HTR-8/SVneo (cell line): ENCODE measurements around the gene BABAM2.
"Not testable (repeated sequence)": the region's sequence is repeated elsewhere in the genome, so short reads cannot be mapped to it uniquely, and the experiment has no call there.

ENCODE experiments used
- DNase-seq: peaks from one replicate; pipeline ENCODE4 v3.0.0; 2011; ENCODE audit warnings: low spot score, mixed read lengths; ENCODE audit not compliant: insufficient read length
- FAIRE-seq: peaks from 2 replicates; lab custom pipeline; 2011; peaks lifted over from hg19 to GRCh38; lab: Jason Lieb, UNC

Gene BABAM2

GRCh38 chr2:28253543-28253942 is 363.0 kb downstream of the BABAM2 start:
- FAIRE-seq (no peak), DNase-seq (no peak)

GRCh38 chr2:28255231-28255630 is 364.7 kb downstream of the BABAM2 start:
- not testable (repeated sequence) for DNase-seq, FAIRE-seq

- no peak for FAIRE-seq
Measured at GRCh38 chr2:28257182-28257581, 366.7 kb downstream of the BABAM2 start.

GRCh38 chr2:28259226-28259625 is 368.7 kb downstream of the BABAM2 start:
- not testable (repeated sequence) for FAIRE-seq, DNase-seq

More at GRCh38 chr2:28257182-28257581, 366.7 kb downstream of the BABAM2 start:
- DNase-seq: no peak

- FAIRE-seq (peak; percentile 62), DNase-seq (no peak)
Measured at GRCh38 chr2:28263690-28264089, 373.2 kb downstream of the BABAM2 start.

DNA sequence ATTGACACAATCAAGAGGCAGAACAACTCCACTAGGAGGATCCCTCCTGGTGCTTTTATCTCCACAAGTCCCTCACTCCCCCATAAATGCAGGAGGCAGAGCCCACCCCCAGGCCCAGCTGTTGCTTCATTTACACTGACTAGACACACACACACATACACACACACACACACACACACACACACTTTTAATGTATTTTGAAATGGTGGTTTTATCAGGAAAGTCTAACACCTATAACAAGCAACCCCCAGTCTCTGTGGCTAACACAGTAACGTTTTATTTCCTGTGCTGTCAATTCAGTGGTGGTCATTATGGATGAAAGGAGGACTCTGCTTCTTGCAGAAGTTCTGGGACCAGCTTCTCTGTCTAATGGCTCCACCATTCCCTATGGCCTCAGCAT is 376.8 kb downstream of the BABAM2 start:
- FAIRE-seq: no peak
- no peak for DNase-seq

GRCh38 chr2:28268386-28268785 is 377.9 kb downstream of the BABAM2 start:
- DNase-seq (no peak), FAIRE-seq (no peak)

GRCh38 chr2:28269019-28269784 is 378.7 kb downstream of the BABAM2 start:
- DNase-seq (peak; percentile 42), FAIRE-seq (peak; percentile 4)

DNA sequence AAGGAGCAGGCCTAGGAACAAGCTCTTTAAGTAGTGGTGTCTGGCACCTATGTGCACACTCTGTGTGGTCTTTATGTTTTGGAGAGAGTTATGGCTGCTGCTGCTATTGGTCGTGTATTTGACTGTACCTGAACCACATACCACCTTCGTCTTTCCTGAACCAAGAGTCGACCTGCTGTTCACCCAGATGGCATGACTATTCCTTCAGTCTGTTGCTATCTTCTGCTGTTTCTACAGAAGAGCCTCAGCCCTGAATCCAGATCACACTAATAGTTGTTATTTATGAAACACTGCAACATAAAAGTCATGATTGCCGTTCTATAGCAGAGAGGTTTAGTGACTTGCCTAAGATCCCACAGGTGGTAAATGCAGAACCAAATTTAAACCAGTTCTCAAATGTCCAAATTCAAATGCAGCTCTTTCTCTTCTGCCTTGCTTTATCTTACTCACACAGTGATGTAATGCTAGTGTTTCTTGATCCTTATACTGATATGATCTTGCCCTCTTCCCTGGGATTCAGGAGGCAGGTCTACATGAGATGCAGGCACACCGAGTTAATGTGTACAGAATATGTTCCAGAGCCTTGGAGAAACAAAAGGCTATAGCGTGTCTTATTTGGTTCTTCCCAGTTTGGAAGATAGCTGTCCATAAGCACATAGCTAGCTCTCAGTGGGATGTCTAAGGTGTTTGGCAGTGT is 380.1 kb downstream of the BABAM2 start:
- DNase-seq: no peak
- FAIRE-seq: no peak

GRCh38 chr2:28271231-28271918 is 380.8 kb downstream of the BABAM2 start:
- DNase-seq (no peak), FAIRE-seq (no peak)

DNA sequence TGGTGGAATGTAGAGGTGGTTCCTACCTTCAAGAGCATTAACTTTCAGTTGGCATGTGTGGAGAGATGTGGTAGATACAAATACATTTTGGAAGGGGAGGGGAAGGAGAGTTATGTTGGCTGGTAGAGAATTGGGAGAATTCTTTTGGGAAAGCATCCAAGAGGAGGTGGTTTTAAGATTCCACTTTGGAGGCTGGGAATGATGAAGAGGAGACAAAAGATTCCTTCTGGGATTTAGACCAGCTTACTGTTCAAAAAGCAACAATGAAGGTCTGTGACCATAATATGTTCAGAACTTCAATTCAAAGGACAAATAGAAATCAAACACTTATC is 381.4 kb downstream of the BABAM2 start:
- DNase-seq (no peak), FAIRE-seq (no peak)

DNA sequence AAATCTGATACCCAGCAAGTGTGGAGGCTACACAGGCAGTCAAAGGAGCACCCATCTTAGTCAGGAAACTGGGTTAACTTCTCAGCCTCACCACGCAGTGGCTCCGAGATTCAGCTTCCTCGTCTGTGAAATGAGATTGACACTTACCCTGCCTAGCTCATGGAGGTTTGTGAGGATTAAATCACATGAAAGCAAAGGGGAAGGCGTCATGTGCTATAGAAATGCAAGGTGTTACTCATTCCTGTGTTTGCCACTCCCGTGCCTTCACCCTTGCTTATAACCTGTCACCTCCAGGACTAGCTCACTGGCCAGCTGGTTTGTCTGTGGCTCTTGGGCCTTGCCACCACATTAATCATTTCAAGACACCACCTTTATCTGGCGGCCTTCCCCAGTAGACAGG is 383.2 kb downstream of the BABAM2 start:
- FAIRE-seq: peak; percentile 31
- DNase-seq: no peak

- DNase-seq (peak; percentile 81), FAIRE-seq (peak; percentile 33)
Measured at GRCh38 chr2:28274911-28275685, 384.6 kb downstream of the BABAM2 start.

DNA sequence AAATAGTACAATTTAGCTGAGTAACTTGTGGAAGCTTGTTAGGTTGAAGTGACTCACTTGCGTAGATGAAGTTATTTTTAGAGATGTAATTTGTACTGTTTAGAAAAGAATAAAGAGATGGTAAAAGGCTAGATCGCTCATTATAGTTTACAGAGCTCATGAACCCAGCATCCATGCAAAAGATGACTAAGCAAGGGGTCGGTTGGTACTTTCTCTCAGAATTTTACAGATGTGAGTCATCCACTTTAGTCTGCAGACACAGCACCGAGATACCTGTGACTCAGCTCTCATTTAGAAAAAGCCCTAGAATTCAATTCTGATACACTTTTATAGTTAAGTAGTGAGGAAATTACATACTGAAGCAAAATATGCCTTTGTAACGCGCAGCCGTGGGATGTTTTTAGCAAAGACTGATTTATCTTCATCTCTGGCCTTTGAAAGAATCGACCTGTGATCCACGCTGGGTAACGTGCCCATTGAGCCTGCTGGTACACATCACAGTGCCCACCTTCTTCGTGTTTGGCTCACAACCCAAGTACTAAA is 385.6 kb downstream of the BABAM2 start:
- FAIRE-seq (no peak), DNase-seq (peak; percentile 92)

- FAIRE-seq (no peak), DNase-seq (no peak)
Measured at GRCh38 chr2:28276807-28277206, 386.3 kb downstream of the BABAM2 start.

DNA sequence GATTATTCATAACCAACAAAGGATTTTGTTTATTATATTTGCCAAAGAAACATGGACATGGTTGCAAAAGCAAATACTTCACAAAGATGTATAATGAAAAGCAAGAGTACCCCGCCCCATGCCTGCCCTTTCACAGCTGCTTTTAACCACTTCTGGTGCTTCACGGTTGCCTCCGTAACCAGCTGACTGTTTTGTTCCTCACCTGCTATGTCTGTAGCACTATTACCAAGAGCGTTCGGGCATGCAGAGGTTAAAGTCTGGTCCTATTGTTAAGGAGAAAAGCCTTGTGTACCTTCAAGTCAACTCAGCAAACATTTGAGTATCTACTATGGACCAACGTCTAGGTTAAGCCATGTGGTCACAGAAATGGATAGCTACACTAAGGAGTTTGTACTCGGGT is 386.9 kb downstream of the BABAM2 start:
- DNase-seq (no peak), FAIRE-seq (no peak)

- FAIRE-seq: no peak
Measured at GRCh38 chr2:28279371-28279770, 388.8 kb downstream of the BABAM2 start.

DNA sequence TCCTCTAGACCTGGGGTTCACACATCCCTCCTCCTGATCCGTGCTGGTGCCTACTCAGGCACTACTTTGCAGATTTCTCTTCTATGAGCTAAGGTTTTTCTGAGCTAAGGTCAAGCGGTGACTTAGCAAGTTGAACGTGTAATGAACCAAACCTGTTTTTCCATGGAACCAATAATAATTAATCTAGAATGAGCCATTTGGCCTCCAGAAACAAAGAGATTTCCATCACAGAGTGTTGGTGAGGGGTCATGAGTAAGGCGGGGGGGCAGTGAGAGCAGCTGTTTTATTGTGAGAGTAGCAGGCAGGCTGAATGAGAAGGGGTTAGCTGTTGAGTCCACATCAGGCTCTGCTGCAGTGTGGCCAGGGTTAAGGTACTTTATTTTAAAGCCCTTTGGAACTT is 390.1 kb downstream of the BABAM2 start:
- FAIRE-seq: no peak
- no peak for DNase-seq

More at GRCh38 chr2:28279371-28279770, 388.8 kb downstream of the BABAM2 start:
- DNase-seq: no peak

GRCh38 chr2:28281739-28282138 is 391.2 kb downstream of the BABAM2 start:
- DNase-seq (no peak), FAIRE-seq (no peak)

DNA sequence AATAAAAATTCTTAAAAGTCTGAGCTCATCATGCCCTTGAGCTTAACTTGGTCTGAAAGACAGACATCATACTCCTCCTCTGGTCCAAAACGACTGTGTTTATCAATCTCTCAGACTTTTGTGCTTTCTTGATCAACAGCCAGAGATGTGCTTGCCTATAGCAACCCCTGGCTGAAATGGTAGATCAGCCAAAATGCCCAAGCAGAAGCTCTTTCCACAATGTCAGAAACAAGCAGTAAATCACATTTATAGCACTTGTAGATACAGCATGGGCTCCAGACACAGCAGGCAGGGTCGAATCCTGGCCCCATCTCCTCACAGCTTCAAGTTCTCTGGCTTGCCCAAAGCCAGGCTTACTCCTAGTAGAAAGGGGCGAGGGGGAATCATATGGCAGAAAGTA is 391.7 kb downstream of the BABAM2 start:
- DNase-seq (no peak), FAIRE-seq (peak; percentile 4)
